ENCODE data around the gene CDC45. TPM values are rescaled to one million over a fixed set of nuclear protein-coding genes. Genes with fewer than 3 reads are reported as not detected.

The CDC45 gene
- total and polyA plus RNA-seq, 2 donors = 5.1 to 31.7 TPM

DNA sequence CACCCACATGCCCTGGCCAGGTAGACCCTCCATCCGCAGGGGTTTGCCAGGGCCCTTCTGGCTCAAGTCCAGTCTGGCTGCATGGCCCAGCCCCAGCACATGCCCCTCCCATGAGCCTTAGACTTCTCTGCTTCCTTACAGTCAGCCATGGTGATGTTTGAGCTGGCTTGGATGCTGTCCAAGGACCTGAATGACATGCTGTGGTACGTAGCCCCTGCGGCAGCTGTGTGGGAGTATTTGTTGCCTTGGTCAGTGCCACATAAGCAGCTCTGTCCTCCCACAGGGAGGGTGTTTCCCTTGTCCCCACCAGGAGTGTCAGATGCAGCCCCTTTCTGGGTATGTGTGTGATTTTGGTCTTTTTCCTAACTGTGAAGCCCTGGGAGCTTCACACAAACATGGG, 17.5 kb downstream of the CDC45 start:
- peaks cover 39 to 47% of the 10 kb centered on the region in 2 donors for H3K36me3 ChIP-seq (ENCODE audit: control insufficient read depth in 2 of 2, insufficient read depth in 2 of 2, low read length in 1 of 2)
- H3K4me3 ChIP-seq (ENCODE audit: low read length in 2 of 2) = no peak overlapping the region
- H3K27me3 ChIP-seq (ENCODE audit: control insufficient read depth in 2 of 2, insufficient read depth in 1 of 2, low read length in 1 of 2) = no peaks in the 10 kb centered on the region
- H3K27ac ChIP-seq (ENCODE audit: low read depth in 1 of 2, low read length in 1 of 2) = no peak overlapping the region
- H3K4me1 ChIP-seq (ENCODE audit: control insufficient read depth in 2 of 2, insufficient read depth in 2 of 2, low read length in 2 of 2) = no peaks in the 10 kb centered on the region
- no peaks in the 10 kb centered on the region for H3K9me3 ChIP-seq (ENCODE audit: control insufficient read depth in 2 of 2, insufficient read depth in 1 of 2, low read length in 1 of 2)
- DNase-seq (ENCODE audit: low read depth in 6 of 9, low spot score in 9 of 9) = no peak
- WGBS = 95% methylated on average over 3 of the region's 3 CpGs

DNA sequence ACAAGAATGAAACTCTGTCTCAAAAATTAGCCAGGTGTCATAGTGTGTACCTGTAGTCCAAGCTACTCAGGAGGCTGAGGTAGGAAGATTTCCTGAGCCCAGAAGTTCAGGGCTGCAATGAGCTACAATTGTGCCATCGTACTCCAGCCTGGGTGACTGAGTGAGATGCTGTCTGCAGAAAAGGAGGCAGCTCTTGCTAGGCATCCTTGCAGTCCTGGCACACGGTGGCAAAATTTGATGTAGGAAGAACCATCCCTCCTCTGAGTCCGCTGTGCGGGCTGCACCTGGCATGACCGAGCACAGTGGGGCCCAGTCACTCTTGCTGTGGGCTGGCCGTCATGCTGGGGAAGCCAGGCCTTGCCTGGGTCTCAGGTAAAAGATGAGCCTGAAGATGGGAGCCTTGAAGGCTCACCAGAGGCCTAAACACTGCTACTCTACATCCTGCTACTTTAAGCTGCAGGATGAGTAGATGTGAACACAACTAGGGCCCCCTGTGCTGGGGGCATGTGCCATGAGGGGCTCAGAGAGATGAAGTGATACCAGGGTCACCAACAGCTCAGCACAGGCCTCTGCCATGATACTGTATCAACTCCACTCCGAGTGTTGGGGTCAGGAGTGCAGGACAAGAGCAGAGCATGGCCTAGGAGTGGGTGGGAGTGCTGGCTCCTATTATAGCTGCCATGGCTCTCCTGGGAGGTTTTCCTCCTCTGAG, 18.6 kb downstream of the CDC45 start:
- H3K27me3 ChIP-seq (ENCODE audit: control insufficient read depth in 2 of 2, insufficient read depth in 1 of 2, low read length in 1 of 2) = no peaks in the 10 kb centered on the region
- H3K9me3 ChIP-seq (ENCODE audit: control insufficient read depth in 2 of 2, insufficient read depth in 1 of 2, low read length in 1 of 2) = no peaks in the 10 kb centered on the region
- no peak overlapping the region for H3K27ac ChIP-seq (ENCODE audit: low read depth in 1 of 2, low read length in 1 of 2)
- no peaks in the 10 kb centered on the region for H3K4me1 ChIP-seq (ENCODE audit: control insufficient read depth in 2 of 2, insufficient read depth in 2 of 2, low read length in 2 of 2)
- DNase-seq (ENCODE audit: low read depth in 6 of 9, low spot score in 9 of 9) = no peak
- 97% methylated on average over 7 of the region's 7 CpGs for WGBS
- H3K4me3 ChIP-seq (ENCODE audit: low read length in 2 of 2) = no peak overlapping the region
- peaks cover 39 to 41% of the 10 kb centered on the region in 2 donors for H3K36me3 ChIP-seq (ENCODE audit: control insufficient read depth in 2 of 2, insufficient read depth in 2 of 2, low read length in 1 of 2)

DNA sequence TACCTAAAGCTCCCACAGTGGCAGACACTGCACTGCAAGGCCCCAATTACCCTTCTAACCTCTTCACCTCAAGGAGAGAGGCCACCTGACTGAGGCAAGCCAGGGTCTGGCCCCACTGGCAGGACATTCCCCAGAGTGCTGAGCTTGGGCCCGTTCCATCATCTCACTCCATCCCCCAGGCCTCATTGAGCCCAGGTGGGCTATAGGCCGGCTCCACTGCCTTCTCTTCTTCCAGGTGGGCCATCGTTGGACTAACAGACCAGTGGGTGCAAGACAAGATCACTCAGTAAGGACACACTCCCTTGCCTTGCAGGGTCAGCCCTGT, 19.1 kb downstream of the CDC45 start:
- Histone ChIP-seq H3K27me3 (ENCODE audit: control insufficient read depth in 2 of 2, insufficient read depth in 1 of 2, low read length in 1 of 2) (no peaks in the 10 kb centered on the region), H3K4me3 (ENCODE audit: low read length in 2 of 2) (no peak overlapping the region), H3K27ac (ENCODE audit: low read depth in 1 of 2, low read length in 1 of 2) (no peak overlapping the region), H3K36me3 (ENCODE audit: control insufficient read depth in 2 of 2, insufficient read depth in 2 of 2, low read length in 1 of 2) (peaks cover 37 to 44% of the 10 kb centered on the region in 2 donors), H3K4me1 (ENCODE audit: control insufficient read depth in 2 of 2, insufficient read depth in 2 of 2, low read length in 2 of 2) (no peaks in the 10 kb centered on the region), H3K9me3 (ENCODE audit: control insufficient read depth in 2 of 2, insufficient read depth in 1 of 2, low read length in 1 of 2) (no peaks in the 10 kb centered on the region)
- WGBS = over 99% methylated on average over 3 of the region's 3 CpGs
- no peak for DNase-seq (ENCODE audit: low read depth in 6 of 9, low spot score in 9 of 9)

DNA sequence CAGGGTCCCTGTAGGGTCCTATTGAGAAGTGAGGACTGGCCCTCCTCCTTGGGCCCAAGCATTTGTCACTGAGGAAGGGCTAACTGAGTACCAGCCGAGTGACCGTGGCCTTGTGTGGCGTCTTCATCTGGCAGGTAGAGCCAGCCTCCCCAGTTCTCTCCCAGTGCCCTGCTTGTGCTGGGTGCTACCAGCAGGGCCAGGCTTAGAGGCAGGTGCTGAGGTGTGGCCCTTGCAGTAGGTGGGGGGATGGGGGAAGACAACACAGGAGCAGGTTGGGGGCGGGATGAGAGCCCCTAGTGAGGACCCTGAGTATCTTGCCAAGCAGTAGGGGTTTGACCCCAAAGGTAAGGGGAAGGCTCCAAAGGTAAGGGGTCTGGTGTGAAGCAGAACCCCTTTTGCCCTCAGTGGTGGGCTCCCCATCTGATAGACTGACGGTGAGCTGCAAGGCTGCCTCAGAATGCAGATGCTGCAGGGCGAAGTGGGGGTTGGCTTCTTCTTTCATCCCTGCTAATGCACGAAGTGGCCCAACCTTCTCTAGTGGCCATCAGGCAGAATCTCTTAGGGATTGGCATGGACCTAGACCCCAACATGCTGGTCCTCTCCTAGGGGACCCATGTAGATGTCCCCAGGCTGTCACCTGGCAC, 19.6 kb downstream of the CDC45 start:
- H3K36me3 ChIP-seq (ENCODE audit: control insufficient read depth in 2 of 2, insufficient read depth in 2 of 2, low read length in 1 of 2) = peaks cover 31 to 39% of the 10 kb centered on the region in 2 donors
- no peak overlapping the region for H3K27ac ChIP-seq (ENCODE audit: low read depth in 1 of 2, low read length in 1 of 2)
- H3K9me3 ChIP-seq (ENCODE audit: control insufficient read depth in 2 of 2, insufficient read depth in 1 of 2, low read length in 1 of 2) = no peaks in the 10 kb centered on the region
- H3K27me3 ChIP-seq (ENCODE audit: control insufficient read depth in 2 of 2, insufficient read depth in 1 of 2, low read length in 1 of 2) = no peaks in the 10 kb centered on the region
- H3K4me3 ChIP-seq (ENCODE audit: low read length in 2 of 2) = no peak overlapping the region
- over 99% methylated on average over 7 of the region's 7 CpGs for WGBS
- no peak for DNase-seq (ENCODE audit: low read depth in 6 of 9, low spot score in 9 of 9)
- H3K4me1 ChIP-seq (ENCODE audit: control insufficient read depth in 2 of 2, insufficient read depth in 2 of 2, low read length in 2 of 2) = no peaks in the 10 kb centered on the region

DNA sequence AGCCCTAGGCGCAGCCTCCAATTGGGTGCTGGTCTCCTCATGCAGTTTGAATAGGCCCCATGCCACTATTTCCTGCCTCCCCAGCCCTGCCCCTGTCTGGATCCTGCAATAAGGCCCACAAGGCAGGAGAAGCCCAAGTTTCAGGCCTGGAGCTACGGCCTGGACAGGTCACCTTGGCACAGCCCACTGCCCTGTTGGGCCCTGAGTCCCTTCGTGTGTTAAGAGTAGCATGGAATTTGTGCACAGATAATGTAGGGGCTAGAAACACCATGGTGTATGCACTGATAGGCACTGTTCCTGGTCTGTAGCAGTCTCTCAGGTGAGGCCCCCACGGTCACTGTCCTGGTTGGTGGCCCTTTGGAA, 20.1 kb downstream of the CDC45 start:
- Histone ChIP-seq H3K4me1 (ENCODE audit: control insufficient read depth in 2 of 2, insufficient read depth in 2 of 2, low read length in 2 of 2) (peaks cover 0 to under 1% of the 10 kb centered on the region in 2 donors), H3K9me3 (ENCODE audit: control insufficient read depth in 2 of 2, insufficient read depth in 1 of 2, low read length in 1 of 2) (no peaks in the 10 kb centered on the region), H3K4me3 (ENCODE audit: low read length in 2 of 2) (no peak overlapping the region), H3K36me3 (ENCODE audit: control insufficient read depth in 2 of 2, insufficient read depth in 2 of 2, low read length in 1 of 2) (peaks cover 27 to 34% of the 10 kb centered on the region in 2 donors), H3K27me3 (ENCODE audit: control insufficient read depth in 2 of 2, insufficient read depth in 1 of 2, low read length in 1 of 2) (no peaks in the 10 kb centered on the region), H3K27ac (ENCODE audit: low read depth in 1 of 2, low read length in 1 of 2) (no peak overlapping the region)
- no peak for DNase-seq (ENCODE audit: low read depth in 6 of 9, low spot score in 9 of 9)
- WGBS = 98% methylated on average over 4 of the region's 4 CpGs

DNA sequence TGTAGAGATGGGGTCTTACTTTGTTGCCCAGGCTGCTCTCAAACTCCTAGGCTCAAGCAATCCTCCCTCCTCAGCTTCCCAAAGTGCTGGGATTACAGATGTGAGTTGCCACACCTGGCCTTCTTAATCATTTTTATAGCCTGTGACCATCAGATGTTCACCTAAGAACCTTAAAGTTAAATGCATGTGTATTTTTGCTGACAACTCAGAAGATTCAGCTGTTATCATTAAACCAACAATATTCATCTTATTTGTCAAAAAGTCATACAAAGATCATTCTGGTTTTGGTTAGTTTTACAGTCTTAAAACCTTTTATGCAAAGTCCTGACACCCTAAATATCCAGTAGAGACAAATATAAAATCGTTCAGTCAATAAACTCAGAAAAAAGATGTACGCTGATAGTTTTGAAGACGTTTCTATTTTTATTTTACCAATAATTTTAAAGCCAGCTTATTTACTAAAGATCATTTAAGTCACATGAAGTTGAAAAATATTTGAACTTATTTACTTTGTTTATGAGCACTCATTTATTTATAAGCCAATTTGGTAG, 22.3 kb downstream of the CDC45 start:
- no peaks in the 10 kb centered on the region for H3K27me3 ChIP-seq (ENCODE audit: control insufficient read depth in 2 of 2, insufficient read depth in 1 of 2, low read length in 1 of 2)
- H3K36me3 ChIP-seq (ENCODE audit: control insufficient read depth in 2 of 2, insufficient read depth in 2 of 2, low read length in 1 of 2) = peaks cover 31 to 33% of the 10 kb centered on the region in 2 donors
- DNase-seq (ENCODE audit: low read depth in 6 of 9, low spot score in 9 of 9) = no peak
- H3K27ac ChIP-seq (ENCODE audit: low read depth in 1 of 2, low read length in 1 of 2) = no peak overlapping the region
- no peak overlapping the region for H3K4me3 ChIP-seq (ENCODE audit: low read length in 2 of 2)
- H3K4me1 ChIP-seq (ENCODE audit: control insufficient read depth in 2 of 2, insufficient read depth in 2 of 2, low read length in 2 of 2) = peaks cover 3 to 11% of the 10 kb centered on the region in 2 donors
- 99% methylated on average over 3 of the region's 3 CpGs for WGBS
- no peaks in the 10 kb centered on the region for H3K9me3 ChIP-seq (ENCODE audit: control insufficient read depth in 2 of 2, insufficient read depth in 1 of 2, low read length in 1 of 2)

DNA sequence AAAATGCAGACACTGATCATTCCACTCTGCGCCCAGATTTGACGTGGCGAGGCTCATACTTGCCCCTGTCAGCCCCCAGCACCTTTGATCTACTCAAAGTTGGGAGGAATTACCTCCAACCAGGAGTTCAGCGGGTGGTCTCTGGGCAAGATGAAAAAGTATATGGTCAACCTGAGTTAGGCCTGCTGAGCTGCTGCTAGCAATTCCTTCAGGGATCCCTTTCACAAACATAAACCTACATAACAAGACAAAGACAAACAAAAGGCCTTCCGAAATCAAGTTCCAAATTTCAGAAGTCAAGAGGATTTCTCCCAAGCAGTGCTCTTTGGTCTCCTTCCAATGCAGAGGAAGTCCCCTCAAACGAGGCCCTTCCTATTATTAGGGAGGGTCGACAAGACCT, 23.6 kb downstream of the CDC45 start:
- 87% methylated on average over 7 of the region's 7 CpGs for WGBS
- H3K27me3 ChIP-seq (ENCODE audit: control insufficient read depth in 2 of 2, insufficient read depth in 1 of 2, low read length in 1 of 2) = no peaks in the 10 kb centered on the region
- H3K4me3 ChIP-seq (ENCODE audit: low read length in 2 of 2) = no peak overlapping the region
- peaks cover 3 to 11% of the 10 kb centered on the region in 2 donors for H3K4me1 ChIP-seq (ENCODE audit: control insufficient read depth in 2 of 2, insufficient read depth in 2 of 2, low read length in 2 of 2)
- no peaks in the 10 kb centered on the region for H3K9me3 ChIP-seq (ENCODE audit: control insufficient read depth in 2 of 2, insufficient read depth in 1 of 2, low read length in 1 of 2)
- peaks cover 32 to 33% of the 10 kb centered on the region in 2 donors for H3K36me3 ChIP-seq (ENCODE audit: control insufficient read depth in 2 of 2, insufficient read depth in 2 of 2, low read length in 1 of 2)
- no peak for DNase-seq (ENCODE audit: low read depth in 6 of 9, low spot score in 9 of 9)
- H3K27ac ChIP-seq (ENCODE audit: low read depth in 1 of 2, low read length in 1 of 2) = no peak overlapping the region

DNA sequence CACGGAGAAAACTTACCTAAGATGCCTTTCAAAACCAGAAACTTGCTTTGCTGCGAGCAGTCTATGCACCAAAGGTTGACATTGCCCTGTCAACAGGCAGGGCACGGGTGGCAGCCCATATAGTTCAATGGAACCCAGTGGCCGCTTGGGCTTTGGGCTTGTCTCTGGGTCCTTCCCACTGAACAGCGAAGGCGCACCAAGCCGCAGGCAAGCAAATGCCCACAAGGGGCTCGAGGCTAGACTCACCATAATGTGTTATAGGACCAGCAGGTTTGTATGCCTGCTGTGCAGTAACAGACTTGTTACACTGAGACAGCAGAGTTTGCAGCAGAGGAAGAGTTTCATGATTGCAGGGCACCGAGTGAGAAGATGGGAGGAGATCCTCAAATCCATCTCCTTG, 24.1 kb downstream of the CDC45 start:
- no peak overlapping the region for H3K27ac ChIP-seq (ENCODE audit: low read depth in 1 of 2, low read length in 1 of 2)
- no peak overlapping the region for H3K4me3 ChIP-seq (ENCODE audit: low read length in 2 of 2)
- peaks cover 3 to 11% of the 10 kb centered on the region in 2 donors for H3K4me1 ChIP-seq (ENCODE audit: control insufficient read depth in 2 of 2, insufficient read depth in 2 of 2, low read length in 2 of 2)
- DNase-seq (ENCODE audit: low read depth in 6 of 9, low spot score in 9 of 9) = no peak
- 98% methylated on average over 9 of the region's 9 CpGs for WGBS
- H3K27me3 ChIP-seq (ENCODE audit: control insufficient read depth in 2 of 2, insufficient read depth in 1 of 2, low read length in 1 of 2) = no peaks in the 10 kb centered on the region
- H3K9me3 ChIP-seq (ENCODE audit: control insufficient read depth in 2 of 2, insufficient read depth in 1 of 2, low read length in 1 of 2) = no peaks in the 10 kb centered on the region
- peaks cover 33% of the 10 kb centered on the region in 2 donors for H3K36me3 ChIP-seq (ENCODE audit: control insufficient read depth in 2 of 2, insufficient read depth in 2 of 2, low read length in 1 of 2)

DNA sequence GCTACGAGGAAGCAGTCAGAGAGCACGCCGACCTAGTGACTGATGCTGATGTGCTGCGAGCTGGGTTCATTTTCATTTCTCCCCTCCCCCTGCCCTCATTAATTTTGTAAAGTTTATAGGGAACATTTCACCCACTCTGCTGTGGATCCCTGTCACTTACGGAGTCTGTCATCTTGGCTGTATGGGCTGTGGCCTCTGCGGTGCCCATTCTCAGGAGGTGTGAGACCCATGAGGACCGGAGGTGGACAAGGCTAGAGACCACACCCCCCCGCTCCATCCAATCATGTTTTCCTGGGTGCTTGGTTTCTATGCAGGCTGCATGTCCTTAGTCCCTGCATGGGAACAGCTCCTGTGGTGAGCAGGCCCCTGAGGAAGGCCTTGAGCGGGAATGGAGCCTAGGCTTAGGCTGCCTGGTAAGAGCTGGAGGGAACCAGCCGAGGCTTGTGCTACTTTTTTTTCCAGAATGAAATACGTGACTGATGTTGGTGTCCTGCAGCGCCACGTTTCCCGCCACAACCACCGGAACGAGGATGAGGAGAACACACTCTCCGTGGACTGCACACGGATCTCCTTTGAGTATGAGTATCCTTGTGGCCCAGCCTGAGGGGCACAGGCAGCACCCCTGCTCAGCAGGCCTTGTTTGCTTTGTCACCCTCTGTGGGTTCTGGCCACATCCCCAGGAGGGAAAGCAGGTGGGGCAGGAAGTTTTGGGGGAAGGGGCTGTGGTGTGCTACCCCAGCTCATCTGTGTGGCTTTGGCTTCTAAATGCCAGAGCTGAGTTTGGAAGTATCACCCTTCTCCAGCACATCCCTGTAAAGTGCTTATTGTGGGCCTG, 25.4 kb downstream of the CDC45 start:
- no peak overlapping the region for H3K4me3 ChIP-seq (ENCODE audit: low read length in 2 of 2)
- DNase-seq (ENCODE audit: low read depth in 6 of 9, low spot score in 9 of 9) = peak in 2 of 9 donors; percentile 8 to 26
- WGBS = 56% methylated on average over 18 of the region's 18 CpGs
- no peaks in the 10 kb centered on the region for H3K27me3 ChIP-seq (ENCODE audit: control insufficient read depth in 2 of 2, insufficient read depth in 1 of 2, low read length in 1 of 2)
- H3K4me1 ChIP-seq (ENCODE audit: control insufficient read depth in 2 of 2, insufficient read depth in 2 of 2, low read length in 2 of 2) = peaks cover 3 to 11% of the 10 kb centered on the region in 2 donors
- peaks cover 25 to 32% of the 10 kb centered on the region in 2 donors for H3K36me3 ChIP-seq (ENCODE audit: control insufficient read depth in 2 of 2, insufficient read depth in 2 of 2, low read length in 1 of 2)
- no peaks in the 10 kb centered on the region for H3K9me3 ChIP-seq (ENCODE audit: control insufficient read depth in 2 of 2, insufficient read depth in 1 of 2, low read length in 1 of 2)
- H3K27ac ChIP-seq (ENCODE audit: low read depth in 1 of 2, low read length in 1 of 2) = no peak overlapping the region

All from thymus (tissue), 11 donors.